ENCODE results near the gene RABL6.

DNA sequence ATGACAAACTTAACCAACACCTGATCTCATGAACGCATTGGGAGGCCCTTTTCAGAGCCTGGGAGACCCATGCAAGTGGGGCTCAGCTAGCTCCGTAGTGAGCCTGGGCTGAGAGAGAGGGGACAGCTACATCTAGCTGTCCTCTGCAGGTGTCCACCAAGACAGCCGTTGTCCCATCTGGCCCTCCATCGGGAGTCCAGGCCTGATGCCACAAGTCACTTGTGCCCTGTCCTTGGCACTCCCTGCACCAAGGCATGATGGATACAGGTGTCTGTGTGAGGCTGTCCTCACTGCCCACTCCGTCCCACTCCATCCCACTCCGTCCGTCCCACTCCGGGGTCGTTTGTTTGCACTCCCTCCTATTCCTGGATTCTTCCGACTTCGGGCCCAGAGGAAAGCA lies 60.9 kb downstream of the RABL6 start:
- TF ChIP-seq, protein P1, sequence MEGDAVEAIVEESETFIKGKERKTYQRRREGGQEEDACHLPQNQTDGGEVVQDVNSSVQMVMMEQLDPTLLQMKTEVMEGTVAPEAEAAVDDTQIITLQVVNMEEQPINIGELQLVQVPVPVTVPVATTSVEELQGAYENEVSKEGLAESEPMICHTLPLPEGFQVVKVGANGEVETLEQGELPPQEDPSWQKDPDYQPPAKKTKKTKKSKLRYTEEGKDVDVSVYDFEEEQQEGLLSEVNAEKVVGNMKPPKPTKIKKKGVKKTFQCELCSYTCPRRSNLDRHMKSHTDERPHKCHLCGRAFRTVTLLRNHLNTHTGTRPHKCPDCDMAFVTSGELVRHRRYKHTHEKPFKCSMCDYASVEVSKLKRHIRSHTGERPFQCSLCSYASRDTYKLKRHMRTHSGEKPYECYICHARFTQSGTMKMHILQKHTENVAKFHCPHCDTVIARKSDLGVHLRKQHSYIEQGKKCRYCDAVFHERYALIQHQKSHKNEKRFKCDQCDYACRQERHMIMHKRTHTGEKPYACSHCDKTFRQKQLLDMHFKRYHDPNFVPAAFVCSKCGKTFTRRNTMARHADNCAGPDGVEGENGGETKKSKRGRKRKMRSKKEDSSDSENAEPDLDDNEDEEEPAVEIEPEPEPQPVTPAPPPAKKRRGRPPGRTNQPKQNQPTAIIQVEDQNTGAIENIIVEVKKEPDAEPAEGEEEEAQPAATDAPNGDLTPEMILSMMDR (IDR thresholded peaks at IDR 0.05; ENCODE audit: insufficient read depth, low read depth, low read length) = no peak
- TF ChIP-seq EZH2 (IDR thresholded peaks at IDR 0.05; ENCODE audit: insufficient read depth, low read length) = no peak
